ENCODE measurements around the gene RHBDL1.

The RHBDL1 gene

DNA sequence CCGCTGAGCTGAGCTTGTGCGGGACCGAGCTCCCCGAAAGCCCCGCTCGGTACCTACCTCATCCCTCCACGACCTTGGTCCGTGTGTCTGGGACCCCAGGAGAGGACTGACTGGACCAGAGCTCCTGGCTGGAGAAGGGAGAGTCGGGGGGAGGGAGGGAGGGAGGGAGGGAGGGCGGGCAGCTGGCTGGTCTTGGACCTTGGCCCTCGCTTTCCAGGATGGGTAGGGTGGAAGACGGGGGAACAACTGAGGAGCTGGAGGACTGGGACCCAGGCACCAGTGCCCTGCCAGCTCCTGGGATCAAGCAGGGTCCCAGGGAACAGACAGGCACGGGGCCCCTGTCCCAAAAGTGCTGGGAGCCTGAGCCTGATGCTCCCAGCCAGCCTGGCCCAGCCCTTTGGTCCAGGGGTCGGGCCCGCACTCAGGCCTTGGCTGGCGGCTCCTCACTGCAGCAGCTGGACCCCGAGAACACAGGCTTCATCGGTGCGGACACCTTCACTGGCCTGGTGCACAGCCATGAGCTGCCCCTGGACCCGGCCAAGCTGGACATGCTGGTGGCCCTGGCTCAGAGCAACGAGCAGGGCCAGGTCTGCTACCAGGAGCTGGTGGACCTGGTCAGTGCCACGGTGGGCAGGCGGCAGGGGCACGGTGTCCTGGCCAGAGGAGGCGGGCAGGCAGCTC lies 553 bp downstream of the RHBDL1 start:
- no peak for DNase-seq (ENCODE audit: low read depth)

DNA sequence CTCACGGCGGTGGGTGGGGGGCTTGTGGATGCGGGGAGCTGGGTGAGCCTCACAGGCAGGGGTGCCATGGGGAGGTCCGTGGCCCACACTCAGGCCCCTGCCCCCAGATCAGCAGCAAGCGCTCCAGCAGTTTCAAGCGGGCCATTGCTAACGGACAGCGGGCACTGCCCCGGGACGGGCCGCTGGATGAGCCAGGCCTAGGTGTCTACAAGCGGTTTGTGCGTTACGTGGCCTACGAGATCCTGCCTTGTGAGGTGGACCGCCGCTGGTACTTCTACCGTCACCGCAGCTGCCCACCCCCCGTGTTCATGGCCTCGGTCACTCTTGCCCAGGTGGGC lies 1.1 kb downstream of the RHBDL1 start:
- no peak for DNase-seq (ENCODE audit: low read depth)

DNA sequence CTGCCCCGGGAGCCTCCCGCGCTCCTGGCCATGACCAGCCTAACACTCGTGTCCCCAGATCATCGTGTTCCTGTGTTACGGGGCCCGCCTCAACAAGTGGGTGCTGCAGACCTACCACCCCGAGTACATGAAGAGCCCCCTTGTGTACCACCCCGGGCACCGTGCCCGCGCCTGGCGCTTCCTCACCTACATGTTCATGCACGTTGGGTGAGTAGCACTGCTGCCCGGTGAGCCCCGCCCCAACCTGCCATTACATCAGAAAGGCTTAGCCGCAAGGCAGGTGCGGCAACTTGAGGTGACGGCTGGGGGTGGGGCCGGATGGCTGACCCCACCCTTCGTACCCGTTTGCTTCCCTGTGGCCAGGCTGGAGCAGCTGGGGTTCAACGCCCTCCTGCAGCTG lies 1.4 kb downstream of the RHBDL1 start:
- no peak for DNase-seq (ENCODE audit: low read depth)

DNA sequence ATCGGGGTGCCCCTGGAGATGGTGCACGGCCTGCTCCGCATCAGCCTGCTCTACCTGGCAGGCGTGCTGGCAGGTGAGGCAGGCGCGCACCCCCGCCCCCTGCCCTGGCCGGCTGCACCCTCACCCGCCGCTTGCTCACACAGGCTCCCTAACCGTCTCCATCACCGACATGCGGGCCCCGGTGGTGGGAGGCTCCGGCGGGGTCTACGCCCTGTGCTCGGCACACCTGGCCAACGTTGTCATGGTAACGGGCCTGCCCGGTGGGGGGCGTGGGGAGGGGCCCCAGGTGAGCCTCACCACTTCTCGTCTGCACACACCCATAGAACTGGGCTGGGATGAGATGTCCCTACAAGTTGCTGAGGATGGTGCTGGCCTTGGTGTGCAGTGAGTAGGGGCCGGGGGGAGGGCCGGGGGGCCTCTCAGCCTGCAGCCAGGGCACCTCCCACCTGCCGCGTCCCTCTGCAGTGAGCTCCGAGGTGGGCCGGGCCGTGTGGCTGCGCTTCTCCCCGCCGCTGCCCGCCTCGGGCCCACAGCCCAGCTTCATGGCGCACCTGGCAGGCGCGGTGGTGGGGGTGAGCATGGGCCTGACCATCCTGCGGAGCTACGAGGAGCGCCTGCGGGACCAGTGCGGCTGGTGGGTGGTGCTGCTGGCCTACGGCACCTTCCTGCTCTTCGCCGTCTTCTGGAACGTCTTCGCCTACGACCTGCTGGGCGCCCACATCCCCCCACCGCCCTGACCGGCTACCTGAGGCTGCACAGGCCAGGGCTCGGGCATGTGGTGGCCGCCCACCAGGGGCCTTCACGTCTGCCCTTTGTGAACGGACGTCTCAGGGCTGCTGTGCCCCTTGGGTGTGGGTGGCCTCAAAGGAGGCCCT lies 2.1 kb downstream of the RHBDL1 start:
- no peak for DNase-seq (ENCODE audit: low read depth)

DNA sequence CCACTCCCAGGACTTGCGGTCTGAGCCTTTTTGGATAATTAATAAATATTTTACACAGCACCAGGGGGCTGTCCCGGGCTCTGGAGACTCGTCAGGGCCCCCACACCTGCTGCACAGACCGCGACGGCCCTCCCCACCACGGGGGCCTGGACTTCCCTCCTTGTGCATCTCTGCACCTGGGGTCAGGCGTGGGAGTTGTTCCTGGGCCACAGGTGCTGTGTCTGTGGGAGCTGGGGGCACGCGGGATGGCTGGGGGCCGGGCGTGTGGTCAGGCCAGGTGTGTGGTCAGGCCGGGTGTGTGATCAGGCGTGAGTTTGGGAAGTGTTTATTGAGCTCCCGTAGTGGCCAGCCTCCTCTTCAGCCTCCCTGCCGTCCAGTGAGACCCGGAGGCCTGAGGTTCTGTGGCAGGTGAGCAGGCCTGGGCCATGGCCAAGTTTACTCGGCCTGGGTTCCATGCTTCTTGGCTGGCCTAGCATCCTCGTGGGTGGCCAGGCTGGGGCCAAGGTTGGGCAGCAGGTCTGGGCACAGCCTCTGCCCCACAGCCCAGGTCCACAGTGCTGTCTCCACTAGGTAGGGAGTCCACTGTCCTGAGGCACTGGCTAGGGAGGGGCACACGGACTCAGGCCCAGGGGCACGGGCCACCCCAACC lies 2.9 kb downstream of the RHBDL1 start:
- DNase-seq (ENCODE audit: low read depth), result no peak

DNA sequence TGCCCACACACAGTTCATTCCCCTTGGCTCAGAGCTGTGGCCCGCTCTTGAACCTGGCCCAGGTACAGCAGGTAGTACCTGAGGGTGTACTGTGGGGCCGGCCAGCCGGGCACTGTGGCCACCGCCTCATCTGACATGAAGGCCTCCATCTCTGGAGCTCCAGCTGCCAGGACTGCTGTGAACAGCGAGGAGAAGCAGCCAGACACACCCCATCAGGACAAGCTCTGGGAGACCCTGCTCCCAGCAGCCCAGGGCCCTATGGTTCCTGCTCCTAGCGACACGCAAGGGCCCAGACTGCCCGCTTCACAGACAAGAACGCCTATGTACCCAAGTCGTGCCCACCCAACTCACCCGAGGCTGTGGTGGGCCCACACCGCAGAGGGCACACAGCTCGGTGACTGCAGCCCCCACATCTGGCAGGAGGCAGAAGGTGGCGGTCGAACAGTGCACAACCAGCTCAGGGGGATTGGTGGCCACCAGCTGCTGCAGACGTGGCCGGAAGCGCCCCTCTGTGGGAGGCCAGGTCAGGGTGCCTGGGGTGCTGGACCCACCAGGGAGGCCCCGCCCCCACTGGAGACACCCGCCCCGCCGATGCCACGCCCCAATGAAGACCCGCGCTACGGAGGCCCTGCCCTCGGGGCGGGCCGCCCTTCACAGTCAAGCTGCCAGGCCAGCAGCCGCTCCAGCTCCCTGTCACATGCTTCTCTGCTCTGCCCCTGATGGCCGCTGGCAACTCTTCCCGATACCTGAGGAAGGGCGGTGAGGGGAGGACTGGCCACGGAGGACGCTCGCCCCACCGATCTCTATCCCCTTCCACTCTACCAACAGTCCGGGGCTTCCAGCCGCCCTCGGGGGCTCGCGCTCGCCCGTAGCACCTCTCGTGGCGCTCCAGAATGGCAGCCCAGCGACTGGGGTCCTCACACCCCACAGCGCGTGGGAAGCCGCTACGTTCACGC lies 3.7 kb downstream of the RHBDL1 start:
- DNase-seq (ENCODE audit: low read depth), result no peak

DNA sequence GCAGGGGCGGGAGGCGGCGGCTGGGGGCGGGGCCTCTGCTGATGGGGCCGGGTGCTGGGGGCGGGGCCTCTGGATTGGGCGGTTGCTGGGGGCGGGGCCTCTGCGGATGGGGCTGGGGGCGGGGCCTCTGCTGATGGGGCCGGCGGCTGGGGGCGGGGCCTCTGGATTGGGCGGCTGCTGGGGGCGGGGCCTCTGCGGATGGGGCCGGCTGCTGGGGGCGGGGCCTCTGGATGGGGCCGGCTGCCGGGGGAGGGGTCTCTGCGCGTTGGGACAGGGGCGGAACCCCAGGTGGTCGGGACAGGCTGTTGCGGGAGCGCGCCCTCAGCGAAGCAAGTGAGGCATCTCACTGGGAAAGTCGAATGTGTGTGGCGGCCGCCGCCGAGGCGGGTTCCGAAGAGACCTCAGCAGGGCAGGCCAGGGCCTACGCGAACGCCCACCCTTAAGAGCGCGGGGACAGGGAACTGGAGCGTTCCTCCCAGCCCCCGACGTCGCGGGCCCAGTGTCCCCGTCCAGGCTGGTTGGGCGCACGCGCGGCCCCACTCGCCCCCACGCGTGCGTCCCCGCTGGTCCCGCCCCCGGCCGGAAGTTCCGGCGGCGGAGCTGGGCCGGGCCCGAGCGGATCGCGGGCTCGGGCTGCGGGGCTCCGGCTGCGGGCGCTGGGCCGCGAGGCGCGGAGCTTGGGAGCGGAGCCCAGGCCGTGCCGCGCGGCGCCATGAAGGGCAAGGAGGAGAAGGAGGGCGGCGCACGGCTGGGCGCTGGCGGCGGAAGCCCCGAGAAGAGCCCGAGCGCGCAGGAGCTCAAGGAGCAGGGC lies 4.5 kb downstream of the RHBDL1 start, which contains the start of gene STUB1:
Gene STUB1 (plus strand): TSS at position 597 of the 811 bp plus-strand sequence. CDS start 116 bp downstream, at position 713.
- peak; percentile 49 for DNase-seq (ENCODE audit: low read depth)

DNA sequence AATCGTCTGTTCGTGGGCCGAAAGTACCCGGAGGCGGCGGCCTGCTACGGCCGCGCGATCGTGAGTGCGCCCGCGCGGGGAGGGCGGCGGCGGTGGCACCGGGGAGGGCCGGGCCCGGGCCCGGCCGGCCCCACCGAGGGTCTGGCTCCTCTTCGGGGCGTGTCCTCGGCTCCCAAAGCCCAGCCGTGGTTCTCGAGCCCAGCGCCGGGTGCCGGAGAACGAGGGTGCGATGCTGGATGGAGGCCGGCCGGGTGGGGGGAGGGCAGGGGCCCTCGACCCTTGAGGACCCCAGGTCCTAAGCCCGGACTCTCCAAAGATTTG lies 5.1 kb downstream of the RHBDL1 start:
- no peak for DNase-seq (ENCODE audit: low read depth)

DNA sequence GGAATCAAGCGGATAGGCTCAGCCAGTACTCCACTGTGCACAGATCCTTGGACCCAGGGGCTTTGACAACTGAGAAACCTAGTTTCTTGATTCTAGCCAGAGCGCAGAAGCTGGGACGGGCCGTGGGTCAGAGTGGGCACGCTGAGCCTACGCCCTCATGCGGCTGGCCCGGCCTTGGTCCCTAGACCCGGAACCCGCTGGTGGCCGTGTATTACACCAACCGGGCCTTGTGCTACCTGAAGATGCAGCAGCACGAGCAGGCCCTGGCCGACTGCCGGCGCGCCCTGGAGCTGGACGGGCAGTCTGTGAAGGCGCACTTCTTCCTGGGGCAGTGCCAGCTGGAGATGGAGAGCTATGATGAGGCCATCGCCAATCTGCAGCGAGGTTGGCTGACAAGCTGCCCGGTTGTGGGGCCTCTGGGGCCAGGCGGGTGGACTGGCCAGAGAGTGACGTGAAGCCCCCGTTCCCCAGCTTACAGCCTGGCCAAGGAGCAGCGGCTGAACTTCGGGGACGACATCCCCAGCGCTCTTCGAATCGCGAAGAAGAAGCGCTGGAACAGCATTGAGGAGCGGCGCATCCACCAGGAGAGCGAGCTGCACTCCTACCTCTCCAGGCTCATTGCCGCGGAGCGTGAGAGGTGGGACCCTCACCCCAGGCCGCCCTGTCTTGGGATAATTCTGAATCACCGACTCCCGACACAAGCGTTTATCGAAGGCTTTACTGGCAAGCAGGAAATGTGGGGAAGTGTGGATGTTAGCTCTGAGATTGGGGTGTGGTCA lies 5.7 kb downstream of the RHBDL1 start:
- no peak for DNase-seq (ENCODE audit: low read depth)

DNA sequence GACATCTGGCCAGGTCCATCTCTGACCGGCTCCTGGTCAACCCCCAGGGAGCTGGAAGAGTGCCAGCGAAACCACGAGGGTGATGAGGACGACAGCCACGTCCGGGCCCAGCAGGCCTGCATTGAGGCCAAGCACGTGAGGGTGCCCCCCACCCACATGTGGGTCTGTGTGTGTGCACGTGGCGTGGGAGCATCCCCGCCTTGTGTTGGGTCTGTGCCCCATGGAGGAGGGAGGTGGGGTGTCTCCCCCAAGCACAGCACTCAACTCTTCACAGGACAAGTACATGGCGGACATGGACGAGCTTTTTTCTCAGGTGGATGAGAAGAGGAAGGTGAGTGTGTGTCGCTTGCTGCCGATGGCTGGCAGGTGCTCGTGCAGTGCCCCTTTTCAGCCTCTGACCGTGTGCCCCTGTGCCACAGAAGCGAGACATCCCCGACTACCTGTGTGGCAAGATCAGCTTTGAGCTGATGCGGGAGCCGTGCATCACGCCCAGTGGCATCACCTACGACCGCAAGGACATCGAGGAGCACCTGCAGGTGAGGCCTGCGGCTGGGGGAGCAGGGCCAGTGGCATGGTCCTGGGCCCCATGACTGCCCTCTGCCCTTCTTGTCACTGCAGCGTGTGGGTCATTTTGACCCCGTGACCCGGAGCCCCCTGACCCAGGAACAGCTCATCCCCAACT lies 6.4 kb downstream of the RHBDL1 start:
- DNase-seq (ENCODE audit: low read depth), result no peak

DNA sequence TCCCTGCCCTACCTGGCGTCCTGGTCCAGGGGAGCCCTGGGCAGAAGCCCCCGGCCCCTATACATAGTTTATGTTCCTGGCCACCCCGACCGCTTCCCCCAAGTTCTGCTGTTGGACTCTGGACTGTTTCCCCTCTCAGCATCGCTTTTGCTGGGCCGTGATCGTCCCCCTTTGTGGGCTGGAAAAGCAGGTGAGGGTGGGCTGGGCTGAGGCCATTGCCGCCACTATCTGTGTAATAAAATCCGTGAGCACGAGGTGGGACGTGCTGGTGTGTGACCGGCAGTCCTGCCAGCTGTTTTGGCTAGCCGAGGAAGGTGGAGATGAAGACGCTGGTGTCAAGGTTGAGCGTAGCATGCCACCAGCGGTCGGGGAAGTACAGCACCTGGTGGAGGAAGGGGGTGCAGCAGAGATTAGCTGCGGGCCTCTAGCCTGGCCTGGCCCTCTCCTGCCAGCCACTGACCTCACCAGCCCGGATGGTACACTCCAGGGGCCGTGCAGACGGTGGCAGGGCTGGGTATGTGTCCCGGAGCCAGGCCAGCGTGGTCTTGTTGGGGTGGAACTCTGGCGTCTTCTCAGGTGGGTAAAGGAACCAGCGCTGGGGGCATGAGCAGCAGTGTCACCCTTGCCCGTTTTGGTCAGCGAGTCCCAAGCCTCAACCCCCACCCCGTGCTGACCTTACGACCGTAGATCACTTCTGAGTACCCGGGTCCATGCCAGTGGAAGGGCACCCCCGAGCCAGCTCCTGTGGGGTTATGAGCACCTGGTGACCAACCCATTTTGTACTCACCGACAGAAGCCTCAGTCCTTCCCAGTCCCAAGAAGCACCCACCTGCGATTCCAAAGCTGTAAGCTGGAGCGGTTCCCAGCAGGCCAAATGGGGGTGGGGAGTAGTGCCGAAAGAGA lies 7.3 kb downstream of the RHBDL1 start:
- DNase-seq (ENCODE audit: low read depth), result no peak

DNA sequence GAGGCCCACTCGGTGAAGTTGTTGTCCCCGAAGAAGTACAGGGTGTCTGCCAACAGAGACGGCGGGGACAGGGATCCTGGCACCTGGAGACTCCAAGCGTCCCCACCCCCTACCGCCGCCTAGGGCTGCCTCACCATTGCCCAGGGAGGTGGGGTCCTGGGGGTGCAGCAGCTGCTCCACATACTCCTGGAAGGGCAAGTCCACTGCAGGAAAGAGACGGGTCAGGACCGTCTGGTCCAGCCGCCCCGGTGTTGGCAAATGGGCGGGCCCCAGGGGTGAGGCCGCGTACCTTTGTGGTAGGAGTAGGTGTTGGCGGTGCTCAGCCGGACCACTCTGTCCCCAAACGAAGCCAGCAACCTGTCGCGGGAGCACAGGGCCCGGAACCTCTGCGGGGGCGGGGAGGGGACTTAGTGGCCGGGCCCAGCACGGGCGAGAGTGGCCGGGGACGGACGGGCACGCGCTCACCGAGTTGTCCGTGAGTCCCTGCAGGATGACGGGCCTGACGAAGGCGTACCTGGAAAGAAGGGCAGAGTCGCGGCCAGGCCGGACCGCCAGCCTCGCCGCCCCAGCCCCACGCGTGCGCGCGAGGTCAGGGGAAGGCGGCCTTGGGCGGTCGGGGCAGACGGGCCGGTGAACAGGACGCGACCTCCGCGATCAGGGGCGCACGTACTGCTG lies 8.1 kb downstream of the RHBDL1 start:
- no peak for DNase-seq (ENCODE audit: low read depth)

DNA sequence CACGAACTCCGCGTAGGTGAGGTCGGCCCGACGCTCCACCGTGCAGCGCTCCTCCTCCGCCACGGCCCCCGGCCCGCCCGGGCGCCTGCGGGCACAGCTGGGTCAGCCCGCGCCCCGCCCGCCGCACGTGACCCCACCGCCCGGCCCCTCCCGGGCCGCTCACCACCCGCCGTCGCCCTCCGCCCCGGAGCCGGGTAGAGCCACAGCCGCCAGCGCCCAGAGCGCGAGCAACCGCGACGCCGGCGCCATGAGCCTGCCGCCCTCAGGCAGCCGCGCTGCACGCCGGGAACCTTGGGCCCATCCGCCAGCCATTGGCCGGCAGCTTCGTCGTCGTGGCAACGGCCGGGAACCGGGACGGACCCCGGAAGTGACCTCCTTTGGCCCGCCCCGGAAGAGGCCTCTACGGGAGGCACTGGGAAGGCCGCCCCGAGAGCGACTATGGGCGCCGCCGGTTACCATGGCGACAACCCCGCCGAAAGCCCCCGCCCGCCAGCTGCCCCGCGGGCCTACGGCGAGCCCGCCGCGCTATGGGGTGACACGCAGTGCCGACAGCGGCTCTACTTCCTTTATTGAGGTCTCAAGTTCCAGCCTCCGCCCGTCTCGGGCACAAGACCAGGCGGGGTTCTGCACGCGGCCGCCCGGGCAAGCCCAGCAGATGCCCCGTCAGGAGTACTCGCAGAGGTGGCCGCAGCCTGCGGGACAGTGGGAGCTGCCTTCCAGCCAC lies 8.8 kb downstream of the RHBDL1 start, which contains the start of gene JMJD8:
Gene JMJD8 (minus strand): TSS at position 264 of the 724 bp plus-strand sequence. CDS start 15 bp downstream, at position 249.
- peak; percentile 49 for DNase-seq (ENCODE audit: low read depth)

DNA sequence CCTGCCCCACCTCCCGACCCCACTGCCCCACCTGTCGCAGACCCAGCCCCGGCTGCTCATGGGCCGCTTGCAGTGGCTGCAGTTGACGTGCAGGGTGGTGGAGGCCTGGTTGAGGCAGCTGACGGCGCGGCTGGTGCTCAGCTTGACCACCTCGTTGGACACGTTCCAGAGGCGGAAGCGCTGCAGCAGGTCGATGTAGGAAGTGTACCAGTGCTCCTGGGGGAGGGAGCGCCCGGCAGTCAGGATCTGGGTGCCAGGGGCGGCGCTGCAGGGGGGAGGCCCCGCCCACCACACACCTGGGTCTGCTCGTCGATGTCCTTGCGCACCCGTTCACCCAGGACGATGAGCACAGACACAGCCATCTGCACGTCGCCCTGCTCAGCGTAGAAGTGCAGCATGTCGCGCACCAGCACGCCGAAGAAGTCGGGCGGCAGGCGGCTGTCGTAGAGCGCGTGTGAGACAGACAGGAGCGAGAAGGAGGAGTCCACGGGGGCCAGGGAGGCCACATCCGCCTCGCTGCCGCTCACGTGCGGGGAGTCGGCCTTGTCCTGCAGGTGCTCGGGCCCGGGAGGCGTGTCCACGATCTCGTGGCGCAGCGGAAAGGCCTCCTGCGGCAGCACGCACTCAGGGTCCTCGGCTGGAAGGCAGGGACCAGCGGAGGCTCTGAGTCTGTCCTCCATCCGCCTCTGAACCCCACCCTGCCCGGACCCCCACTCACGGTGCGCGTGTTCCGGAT lies 9.7 kb downstream of the RHBDL1 start:
- DNase-seq (ENCODE audit: low read depth), result no peak

DNA sequence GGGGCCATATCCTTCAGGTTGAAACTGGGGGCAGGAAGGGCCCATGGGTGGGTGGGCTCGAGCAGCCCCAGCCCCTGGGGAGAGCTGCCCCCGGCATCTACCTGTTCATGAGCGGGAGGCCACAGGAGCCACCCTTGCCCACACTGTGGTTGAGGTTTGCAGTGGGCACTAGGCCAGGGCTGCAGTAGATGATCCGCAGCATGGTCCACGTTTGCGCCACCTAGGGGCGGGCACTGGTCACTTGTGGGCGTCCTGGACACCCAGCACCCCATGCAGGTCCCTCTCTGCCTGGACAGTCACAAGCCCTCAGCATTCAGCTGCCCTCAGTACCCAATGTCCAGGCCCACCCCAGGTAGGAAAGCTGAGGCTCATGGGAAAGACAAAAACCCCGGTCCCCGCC lies 10.5 kb downstream of the RHBDL1 start:
- DNase-seq (ENCODE audit: low read depth), result no peak

DNA sequence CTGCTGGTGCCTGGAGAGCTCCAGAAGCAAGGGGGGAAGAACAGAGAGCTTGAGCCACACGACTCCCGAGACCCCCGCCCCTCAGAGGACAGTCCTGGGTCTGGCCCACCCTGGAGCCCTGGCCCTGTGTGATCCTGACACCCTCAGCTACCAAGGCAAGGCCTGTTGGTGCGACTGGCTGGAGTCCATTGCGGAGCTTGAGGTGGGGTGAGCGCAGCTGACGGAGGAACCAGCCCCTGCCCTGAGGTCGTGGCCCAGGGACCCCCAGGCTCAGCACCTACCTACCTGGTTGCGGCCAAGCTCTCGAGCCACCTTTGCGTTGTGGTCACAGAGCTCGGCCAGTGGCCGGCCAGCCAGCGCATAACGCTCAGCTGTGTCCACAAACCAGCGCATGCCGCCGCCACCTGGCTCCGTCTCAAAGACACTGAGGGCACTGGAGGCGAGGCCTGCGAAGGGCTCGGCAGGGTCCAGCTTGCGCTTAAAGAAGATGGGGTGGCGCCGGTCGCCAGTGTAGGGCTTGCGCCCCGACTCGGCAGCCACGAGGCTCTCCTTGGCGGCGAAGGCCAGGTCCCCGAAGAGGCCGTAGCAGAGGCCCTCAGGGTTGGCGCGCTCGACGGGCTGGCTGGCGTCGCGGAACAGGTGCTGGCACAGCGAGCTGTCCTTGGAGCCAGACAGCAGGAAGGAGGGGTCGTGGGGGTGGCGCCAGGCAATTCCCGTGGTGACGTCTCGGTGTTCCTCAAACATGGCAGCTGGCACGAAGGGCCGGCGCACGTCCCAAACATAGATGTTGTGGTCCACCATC lies 11.2 kb downstream of the RHBDL1 start:
- DNase-seq (ENCODE audit: low read depth), result no peak

Measured in HS-5 (cell line).